IPS-11a (cell line): ENCODE measurements around the gene ATXN10.

ENCODE experiments used
- H3K4me3 ChIP-seq: one replicate; pipeline ENCODE4 v1.5.1; 2013; ENCODE audit warnings: low read depth, low read length, control low read depth

The ATXN10 gene

DNA sequence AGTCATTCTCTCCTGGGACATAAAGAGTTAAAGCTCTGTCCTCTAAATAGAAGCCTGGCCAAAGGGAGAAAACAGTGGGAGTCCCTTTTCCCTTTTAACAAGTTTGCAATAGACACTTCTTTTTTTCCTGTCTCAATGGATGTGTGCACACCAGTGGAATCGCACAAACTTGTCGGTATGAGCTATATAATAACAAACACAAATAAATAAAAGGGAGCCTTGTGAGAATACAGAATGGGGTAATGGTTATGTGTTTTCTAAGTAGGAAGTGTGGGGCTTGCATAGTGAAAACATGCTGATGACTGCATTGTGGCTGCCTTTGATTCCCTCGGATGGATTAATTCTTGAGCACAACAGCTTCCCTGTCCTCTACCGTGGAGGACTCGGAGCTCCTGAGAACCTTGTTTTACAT, 173.4 kb downstream of the ATXN10 start:
- H3K4me3 ChIP-seq = no peak overlapping the region

DNA sequence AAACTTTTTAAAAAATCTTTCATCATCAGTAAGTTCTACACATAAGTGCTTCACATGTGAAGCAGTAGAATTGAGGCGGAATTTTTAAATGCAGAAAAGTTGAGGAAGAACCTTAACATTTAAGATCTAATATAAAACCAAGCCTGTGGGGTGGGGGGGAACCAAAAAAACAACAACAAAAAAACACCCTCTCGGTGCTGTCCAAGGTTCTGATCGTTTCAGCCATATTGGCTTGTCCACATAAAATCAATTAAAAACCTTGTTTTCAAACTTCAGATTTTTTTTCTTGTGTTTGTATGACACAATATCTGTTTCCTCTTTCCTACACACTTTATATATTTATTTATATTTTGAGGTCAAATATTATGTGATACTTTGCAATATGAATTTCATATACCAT, 175.3 kb downstream of the ATXN10 start:
- no peak overlapping the region for H3K4me3 ChIP-seq

GRCh38 chr22:45848904-45849303, 177.3 kb downstream of the ATXN10 start:
- no peak overlapping the region for H3K4me3 ChIP-seq

GRCh38 chr22:45852826-45853225, 181.2 kb downstream of the ATXN10 start:
- no peak overlapping the region for H3K4me3 ChIP-seq

DNA sequence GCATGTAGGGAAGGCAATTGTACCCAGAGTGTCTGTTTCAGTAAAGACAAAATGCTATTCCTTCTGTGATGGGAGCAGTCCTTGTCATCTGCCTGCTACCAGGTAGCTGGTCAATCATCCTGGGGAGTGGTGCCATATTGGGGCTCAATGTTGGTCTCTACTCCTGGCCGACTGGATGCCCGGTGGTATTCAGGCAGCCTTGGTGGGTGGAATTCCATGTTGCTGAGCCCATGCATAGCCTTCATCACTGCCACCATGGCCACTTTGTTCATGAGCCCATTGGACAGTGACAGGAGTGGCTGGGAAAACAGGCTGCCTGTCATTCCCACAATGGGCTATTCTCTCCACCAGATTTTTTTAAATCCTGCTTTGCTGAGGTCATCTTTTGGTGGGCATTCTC, 184.3 kb downstream of the ATXN10 start:
- H3K4me3 ChIP-seq = no peak overlapping the region

DNA sequence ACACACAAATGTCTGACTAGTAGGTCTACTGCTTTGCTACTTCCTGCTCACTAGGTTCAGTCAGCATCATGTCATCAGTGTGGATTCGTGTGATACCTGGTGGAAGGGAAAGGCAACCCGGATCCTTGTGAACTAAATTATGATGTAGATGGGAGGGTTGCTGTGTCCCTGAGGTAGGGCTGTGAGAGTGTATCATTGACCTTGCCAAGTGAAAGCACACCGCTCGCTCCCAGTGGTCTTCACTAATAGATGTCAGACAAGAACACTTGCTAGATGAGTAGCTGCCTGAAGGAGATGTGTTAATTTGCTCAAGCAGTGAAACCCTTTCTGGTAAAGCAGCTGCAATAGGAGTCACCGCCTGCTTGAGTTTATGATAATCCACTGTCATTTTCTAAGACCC, 185.9 kb downstream of the ATXN10 start:
- no peak overlapping the region for H3K4me3 ChIP-seq

GRCh38 chr22:45859231-45860161, 187.9 kb downstream of the ATXN10 start:
- H3K4me3 ChIP-seq = no peak overlapping the region

DNA sequence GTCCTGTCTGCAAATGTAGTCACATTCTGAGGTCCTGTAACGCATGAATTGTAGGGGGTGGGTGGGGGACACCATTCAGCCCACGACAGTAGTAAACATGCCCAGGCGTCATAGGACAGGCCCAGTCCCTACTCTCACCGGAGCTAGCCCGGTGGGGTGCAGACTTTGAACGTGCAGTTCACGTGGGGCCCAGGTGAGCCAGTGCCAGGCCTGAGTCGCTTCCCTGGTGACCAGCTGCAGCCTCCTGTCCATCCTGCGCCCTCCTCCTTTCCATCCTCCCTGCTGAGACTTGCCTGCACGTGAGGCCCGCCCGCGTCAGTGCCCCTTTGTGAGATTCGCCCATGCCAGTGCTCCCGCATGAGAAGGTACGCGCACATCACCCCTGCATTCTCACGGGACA, 188.6 kb downstream of the ATXN10 start:
- no peak overlapping the region for H3K4me3 ChIP-seq

DNA sequence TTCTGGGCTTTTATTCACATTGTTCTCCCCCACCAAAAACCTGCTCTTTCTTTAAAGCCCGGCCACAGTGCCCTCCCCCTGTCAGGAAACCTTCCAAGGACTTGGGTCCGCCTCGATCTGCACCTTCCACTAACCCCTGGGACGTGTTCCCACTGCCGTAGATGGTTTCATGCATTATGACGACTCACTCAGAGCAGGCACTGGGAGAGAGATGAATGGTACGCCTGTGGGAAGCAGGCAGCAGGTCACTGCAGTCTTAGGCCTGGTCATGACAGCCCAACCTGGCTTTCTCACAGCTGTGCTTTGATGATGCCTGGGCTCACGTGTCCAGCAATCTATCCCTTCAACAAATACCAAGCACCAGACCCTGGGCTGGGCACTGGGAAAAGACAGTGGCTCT, 189.6 kb downstream of the ATXN10 start:
- H3K4me3 ChIP-seq = no peak overlapping the region

- no peak overlapping the region for H3K4me3 ChIP-seq
Observed at GRCh38 chr22:45863981-45864751, 192.5 kb downstream of the ATXN10 start.

DNA sequence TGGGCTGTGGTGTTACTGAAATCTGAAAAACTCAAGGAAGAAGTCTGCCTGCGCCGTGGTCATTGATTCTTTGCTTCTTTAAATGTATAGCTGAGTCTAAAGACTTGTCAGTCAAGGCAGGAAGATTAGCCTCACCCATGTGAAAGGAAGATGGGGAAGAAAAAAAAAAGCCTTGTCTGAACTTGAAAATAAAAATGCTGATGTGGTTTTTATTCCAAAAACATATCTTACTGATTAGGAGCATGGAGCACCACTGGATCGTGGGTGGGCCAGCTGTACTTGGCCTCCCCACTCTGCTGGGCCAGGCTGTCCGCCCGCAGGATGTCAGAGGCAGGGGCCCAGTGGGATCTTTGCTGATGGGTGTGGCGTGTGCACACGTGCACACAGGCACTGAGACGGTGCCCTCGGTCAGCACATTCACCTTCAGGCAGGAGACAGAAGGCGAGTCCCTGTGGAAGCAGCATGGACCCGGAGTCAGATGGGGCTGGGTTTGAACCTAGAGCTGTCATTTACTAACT, 193.4 kb downstream of the ATXN10 start:
- no peak overlapping the region for H3K4me3 ChIP-seq

DNA sequence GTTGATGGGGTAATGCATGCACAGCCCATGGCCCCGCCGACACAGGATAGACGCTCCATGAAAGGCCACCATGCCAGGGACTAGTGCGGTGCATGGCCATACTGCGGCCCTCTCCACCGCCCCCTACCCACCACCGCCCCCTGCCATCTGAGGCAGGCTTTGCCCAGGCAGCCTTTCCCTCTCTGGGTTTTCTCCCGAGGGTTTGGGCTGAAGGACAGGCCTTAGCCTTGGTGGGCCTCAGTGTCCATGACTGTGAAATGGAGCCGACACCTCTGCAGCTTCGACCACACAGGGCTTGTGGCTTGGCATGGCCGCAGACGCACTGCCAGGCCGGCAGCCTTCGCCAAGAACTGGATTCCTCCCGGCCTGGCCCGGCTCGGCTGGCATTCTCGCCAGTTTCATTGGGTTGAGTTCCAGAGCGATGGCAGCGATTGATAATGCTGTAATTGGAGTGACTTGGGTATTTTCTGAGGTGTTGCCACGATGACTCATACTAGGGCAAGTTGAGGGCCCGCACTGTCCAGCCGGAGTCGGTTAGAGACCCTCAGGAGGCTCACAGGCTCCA, 194.0 kb downstream of the ATXN10 start:
- no peak overlapping the region for H3K4me3 ChIP-seq

DNA sequence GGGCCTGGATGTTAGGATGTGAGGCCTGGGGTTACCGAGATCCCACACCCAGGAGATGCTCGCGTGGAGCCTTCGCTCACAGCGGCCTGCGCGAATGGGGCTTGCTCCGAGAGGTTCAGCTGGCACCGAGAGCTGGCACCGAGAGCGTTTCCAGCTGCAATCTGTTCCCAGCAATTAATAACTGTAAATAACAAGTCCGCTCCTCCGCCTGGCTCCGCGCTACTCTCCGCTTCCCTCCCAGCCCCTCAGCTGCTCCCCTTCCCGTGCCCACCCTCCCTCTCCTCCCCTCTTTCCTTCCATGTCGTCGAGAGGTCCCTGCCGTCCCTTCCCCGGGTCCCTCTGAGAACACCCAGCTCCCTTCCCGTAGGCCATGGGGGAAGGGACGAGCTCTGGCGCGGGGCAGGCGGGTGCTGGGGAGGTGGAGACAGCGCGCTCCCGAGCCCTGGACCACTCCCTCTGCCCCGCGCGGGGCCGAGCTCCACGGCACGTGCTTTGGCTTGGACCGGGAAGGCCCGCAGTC, 194.6 kb downstream of the ATXN10 start:
- peak overlapping the region; percentile 13 for H3K4me3 ChIP-seq

GRCh38 chr22:45866646-45867117, 195.0 kb downstream of the ATXN10 start:
- peak overlapping the region; percentile 13 for H3K4me3 ChIP-seq

DNA sequence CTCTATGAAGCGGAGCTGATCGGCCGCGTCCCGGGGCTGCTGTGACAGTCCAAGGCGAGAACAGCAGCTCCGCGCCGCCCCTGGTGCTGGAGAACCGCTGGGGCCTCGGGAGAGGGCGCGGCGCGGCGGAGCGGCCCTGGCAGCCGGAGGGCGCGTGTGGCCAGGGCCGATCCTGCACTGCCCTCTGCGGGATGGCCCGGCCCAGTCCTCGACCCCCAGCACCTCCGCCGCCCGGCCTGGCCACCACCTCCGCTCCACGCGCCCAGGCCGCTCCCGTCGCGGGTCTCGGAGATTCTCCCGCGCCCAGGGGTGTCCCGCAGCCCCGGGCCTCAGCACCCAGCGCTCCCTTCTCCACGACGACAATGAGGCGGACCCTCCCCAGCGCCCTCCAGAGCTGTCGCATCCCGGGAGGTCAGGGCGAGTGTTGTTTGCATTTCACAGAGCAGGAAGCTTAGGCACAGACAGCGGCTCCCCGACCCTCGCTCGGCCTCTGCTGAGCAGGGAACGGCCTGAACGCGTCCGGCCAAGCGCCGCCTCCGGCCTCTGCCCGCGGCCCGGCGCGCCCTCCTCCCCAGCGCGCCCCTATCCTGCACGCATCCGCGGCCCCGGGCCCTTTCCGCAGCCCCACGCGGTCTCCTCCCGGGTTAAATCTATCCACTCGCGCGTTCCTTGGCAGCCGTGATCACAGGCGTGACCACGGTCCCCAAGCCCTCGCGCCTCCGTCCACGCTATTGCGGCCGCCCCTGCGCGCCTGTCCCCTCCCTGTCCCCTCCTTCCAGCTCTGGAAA, 195.7 kb downstream of the ATXN10 start:
- H3K4me3 ChIP-seq = no peak overlapping the region

GRCh38 chr22:45867906-45868555, 196.4 kb downstream of the ATXN10 start:
- no peak overlapping the region for H3K4me3 ChIP-seq

DNA sequence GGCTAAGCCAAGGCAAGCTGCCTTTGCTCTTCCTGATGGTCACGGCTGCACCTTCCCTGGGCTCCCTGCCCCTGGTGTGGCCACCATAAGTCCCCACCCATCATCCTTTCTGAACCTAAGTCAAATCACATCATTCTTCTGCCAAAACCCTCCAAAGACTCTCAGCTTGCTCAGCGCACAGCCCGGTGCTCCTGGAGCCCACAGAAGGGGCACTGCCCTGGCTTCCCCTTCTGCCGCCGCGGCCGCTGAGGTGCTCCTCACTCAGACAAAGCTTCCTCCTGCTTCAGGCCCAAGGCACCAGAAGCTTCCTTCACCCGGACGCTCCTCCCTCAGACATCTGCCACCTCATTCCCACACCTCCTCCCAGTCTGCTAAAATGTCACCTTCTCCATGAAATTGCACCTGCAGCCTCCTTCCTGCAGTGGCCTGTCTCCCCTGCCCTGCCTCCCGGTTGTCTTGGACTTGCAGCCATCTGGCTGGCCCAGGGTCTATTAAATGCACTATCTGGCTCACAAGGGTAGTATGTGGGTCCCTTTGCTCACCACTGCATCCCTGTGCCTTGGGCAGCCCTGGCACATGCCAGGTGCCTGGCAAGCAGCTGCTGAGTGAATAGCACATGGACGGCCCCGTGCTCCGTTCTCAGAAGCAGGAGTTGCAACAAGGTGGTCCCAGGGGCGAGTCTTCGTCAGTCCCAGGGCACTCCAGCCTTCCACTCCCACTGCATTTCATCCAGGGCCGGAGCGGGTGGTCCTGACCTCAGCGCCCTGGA, 197.1 kb downstream of the ATXN10 start:
- no peak overlapping the region for H3K4me3 ChIP-seq

DNA sequence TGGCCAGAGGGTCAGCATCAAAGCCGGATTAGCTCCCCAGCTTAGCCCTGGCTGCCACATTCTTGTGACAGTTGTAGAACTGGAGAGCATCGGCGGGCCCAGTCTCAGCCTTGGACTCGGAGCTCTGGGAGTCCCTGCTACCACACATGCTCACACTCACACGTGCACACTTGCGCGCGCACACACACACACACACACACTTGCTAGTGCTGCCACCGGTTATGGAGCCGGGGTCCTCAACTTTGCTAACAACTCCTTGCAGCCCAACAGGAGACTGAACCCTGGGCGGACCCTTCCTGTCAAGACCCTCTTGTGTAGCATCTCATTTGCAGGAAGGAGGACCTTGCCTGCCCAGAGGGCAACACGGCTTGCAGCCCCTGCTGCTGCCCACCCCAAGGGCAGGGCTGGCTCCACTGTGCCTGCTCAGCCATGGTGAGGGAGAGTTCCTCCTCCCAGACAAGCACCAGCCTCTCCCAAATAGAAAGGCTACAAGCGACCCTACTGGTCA, 197.8 kb downstream of the ATXN10 start:
- H3K4me3 ChIP-seq = no peak overlapping the region

DNA sequence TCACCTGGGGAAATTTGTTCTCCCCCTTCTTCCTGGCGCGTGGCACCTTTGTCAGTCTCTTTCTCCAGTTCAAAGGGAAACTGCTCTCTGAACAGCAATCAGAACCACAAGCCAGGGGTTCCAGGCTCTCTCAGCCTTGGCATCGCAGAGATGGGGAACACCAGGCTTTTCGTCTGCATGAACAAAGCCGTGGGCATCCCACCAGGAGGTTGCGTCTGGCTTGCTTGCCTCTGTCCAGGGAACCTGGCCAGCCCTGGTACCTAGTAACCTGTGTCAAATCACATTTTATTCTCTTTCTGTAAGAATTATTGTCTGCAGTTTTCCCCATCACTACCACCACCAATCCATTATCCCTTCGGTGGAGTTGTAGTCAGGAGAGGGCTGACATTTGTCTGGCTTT, 198.4 kb downstream of the ATXN10 start:
- H3K4me3 ChIP-seq = no peak overlapping the region
